ENCODE data around the gene ITGA11.

ITGA11 gene

GRCh38 chr15:68272721-68273271 lies 159.2 kb downstream of the ITGA11 start:
- H3K36me3 ChIP-seq (ENCODE audit: control insufficient read depth, insufficient read depth, low read length): no peaks in the 10 kb centered on the region
- no peak for TF ChIP-seq CTCF (IDR thresholded peaks at IDR 0.05; ENCODE audit: insufficient read depth, low read length, poor library complexity, severe bottlenecking)
- no peak overlapping the region for H3K4me3 ChIP-seq (replicated peaks; ENCODE audit: low read depth, low read length)
- H3K27me3 ChIP-seq (replicated peaks; ENCODE audit: control insufficient read depth, insufficient read depth, low read length): no peaks in the 10 kb centered on the region
- no peak for DNase-seq (ENCODE audit: extremely low read depth, insufficient read length)

DNA sequence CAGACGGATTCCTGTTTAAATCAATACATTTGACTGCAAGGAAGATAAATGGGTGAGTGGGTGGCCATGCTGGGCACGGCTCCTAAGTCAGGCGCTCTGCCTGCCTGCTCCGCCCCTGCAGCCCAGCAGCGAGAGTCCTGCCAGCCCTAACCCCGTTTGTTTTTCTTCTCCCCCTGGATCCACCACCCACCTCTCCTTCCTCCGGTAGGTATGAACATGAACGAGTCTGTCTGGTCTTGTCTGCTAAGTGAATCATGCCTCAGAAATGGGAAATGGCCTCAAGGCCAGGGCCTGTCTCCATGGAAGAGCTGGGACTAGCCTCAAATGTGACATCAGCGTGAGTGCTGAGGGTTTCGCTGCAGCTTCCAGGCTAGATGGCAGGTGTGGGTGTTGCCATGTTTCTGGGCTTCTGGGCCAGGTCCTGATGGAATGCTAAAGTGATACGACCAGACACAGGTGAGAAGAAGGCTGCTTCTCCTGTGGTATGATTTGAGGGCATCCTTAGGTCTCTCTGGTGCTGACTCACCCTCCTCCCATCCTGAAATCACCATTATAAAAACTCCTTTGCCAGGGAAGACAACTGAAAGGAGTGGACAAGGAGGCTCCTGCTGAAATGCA lies 160.0 kb downstream of the ITGA11 start:
- DNase-seq (ENCODE audit: extremely low read depth, insufficient read length): no peak
- no peak overlapping the region for H3K4me3 ChIP-seq (replicated peaks; ENCODE audit: low read depth, low read length)

GRCh38 chr15:68268405-68268804 lies 163.6 kb downstream of the ITGA11 start:
- H3K4me3 ChIP-seq (replicated peaks; ENCODE audit: low read depth, low read length): no peak overlapping the region
- H3K36me3 ChIP-seq (ENCODE audit: control insufficient read depth, insufficient read depth, low read length): no peaks in the 10 kb centered on the region
- no peak for TF ChIP-seq CTCF (IDR thresholded peaks at IDR 0.05; ENCODE audit: insufficient read depth, low read length, poor library complexity, severe bottlenecking)
- H3K27me3 ChIP-seq (replicated peaks; ENCODE audit: control insufficient read depth, insufficient read depth, low read length): no peaks in the 10 kb centered on the region
- DNase-seq (ENCODE audit: extremely low read depth, insufficient read length): no peak

More for the DNA sequence above, 160.0 kb downstream of the ITGA11 start:
- H3K36me3 ChIP-seq (ENCODE audit: control insufficient read depth, insufficient read depth, low read length): no peaks in the 10 kb centered on the region
- H3K27me3 ChIP-seq (replicated peaks; ENCODE audit: control insufficient read depth, insufficient read depth, low read length): no peaks in the 10 kb centered on the region
- TF ChIP-seq CTCF (IDR thresholded peaks at IDR 0.05; ENCODE audit: insufficient read depth, low read length, poor library complexity, severe bottlenecking): no peak

- no peak for TF ChIP-seq CTCF (IDR thresholded peaks at IDR 0.05; ENCODE audit: insufficient read depth, low read length, poor library complexity, severe bottlenecking)
- no peak overlapping the region for H3K4me3 ChIP-seq (replicated peaks; ENCODE audit: low read depth, low read length)
- DNase-seq (ENCODE audit: extremely low read depth, insufficient read length): no peak
Measured at GRCh38 chr15:68265674-68266073, 166.3 kb downstream of the ITGA11 start.

DNA sequence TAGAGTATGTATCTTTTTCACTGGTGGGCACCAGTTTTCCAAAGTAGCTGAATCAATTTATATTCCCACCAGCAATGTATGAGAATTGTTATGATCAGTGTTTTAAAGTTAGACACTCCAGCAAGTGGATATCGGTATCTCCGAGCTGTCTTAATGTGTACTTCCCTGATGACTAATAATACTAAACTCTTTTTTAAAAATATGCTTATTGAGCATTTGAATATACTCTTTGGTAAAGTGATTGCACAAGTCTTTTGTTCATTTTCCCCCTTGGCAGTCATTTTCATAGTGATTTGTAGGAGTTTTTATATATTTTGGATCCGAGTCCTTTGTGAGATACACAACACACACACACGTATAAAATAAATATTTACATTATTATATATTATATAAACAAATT lies 166.9 kb downstream of the ITGA11 start:
- H3K27me3 ChIP-seq (replicated peaks; ENCODE audit: control insufficient read depth, insufficient read depth, low read length): no peaks in the 10 kb centered on the region
- H3K4me3 ChIP-seq (replicated peaks; ENCODE audit: low read depth, low read length): no peak overlapping the region
- no peak for DNase-seq (ENCODE audit: extremely low read depth, insufficient read length)
- H3K36me3 ChIP-seq (ENCODE audit: control insufficient read depth, insufficient read depth, low read length): no peaks in the 10 kb centered on the region
- no peak for TF ChIP-seq CTCF (IDR thresholded peaks at IDR 0.05; ENCODE audit: insufficient read depth, low read length, poor library complexity, severe bottlenecking)

More at GRCh38 chr15:68265674-68266073, 166.3 kb downstream of the ITGA11 start:
- H3K36me3 ChIP-seq (ENCODE audit: control insufficient read depth, insufficient read depth, low read length): no peaks in the 10 kb centered on the region
- no peaks in the 10 kb centered on the region for H3K27me3 ChIP-seq (replicated peaks; ENCODE audit: control insufficient read depth, insufficient read depth, low read length)

Data from GM06990 (cell line).